Ascending aorta (tissue), 2 donors: ENCODE data around the gene ST6GALNAC3. TPM values are rescaled to one million over a fixed set of nuclear protein-coding genes. Genes with fewer than 3 reads are reported as not detected.

Experiments
- DNase-seq, 2 donors: peaks; one replicate each; pipeline ENCODE4 v3.0.0-alpha.2; 2019; ENCODE audit warnings: low spot score in 2 of 2
- H3K27ac ChIP-seq, 2 donors: fragments of 200-600 bp; sonication (generic); one replicate each; pipeline ENCODE4 v1.5.1; 2016 to 2017; ENCODE audit warnings: mild to moderate bottlenecking in 1 of 2
- H3K27me3 ChIP-seq: fragments of 200-600 bp; sonication (generic); one replicate; pipeline ENCODE4 v1.5.1; 2017
- H3K36me3 ChIP-seq, 2 donors: fragments of 200-600 bp; sonication (generic); one replicate each; pipeline ENCODE4 v1.5.1; 2016
- H3K4me1 ChIP-seq, 2 donors: fragments of 200-600 bp; sonication (generic); one replicate each; pipeline ENCODE4 v1.5.1; 2016 to 2017; ENCODE audit warnings: mild to moderate bottlenecking in 1 of 2
- H3K4me3 ChIP-seq, 2 donors: fragments of 200-600 bp; sonication (generic); one replicate each; pipeline ENCODE4 v1.5.1; 2016 to 2017; ENCODE audit warnings: mild to moderate bottlenecking in 1 of 2
- H3K9me3 ChIP-seq, 2 donors: fragments of 200-600 bp; sonication (generic); one replicate each; pipeline ENCODE4 v1.5.1; 2016
- intact Hi-C: fragments of 100-400 bp; cut with DNase I; formaldehyde crosslinking; loops from one replicate; pipeline ENCODE4 v1.15.1; 2023
- total RNA-seq: library from RNA; depleted of rRNA; stranded (reverse); fragments of >200 nt; gene quantifications from one replicate; pipeline ENCODE4 v1.1.0, GENCODE V29; 2016
- TF ChIP-seq, protein P1 (sequence below), 3 experiments: fragments of 200-600 bp in 2 of 3; fragments of 450-650 bp in 1 of 3; sonication (generic) in 2 of 3; IDR thresholded peaks; one replicate each; pipeline ENCODE4 v1.5.1; 2016 to 2019; ENCODE audit warnings: antibody characterized with exemption in 3 of 3, mild to moderate bottlenecking in 1 of 3, moderate library complexity in 1 of 3

Gene ST6GALNAC3
- total RNA-seq, 1 donor from 2014 or later, result 34.5 TPM

GRCh38 chr1:76615253-76616035, 540.9 kb downstream of the ST6GALNAC3 start:
- no peaks in the 10 kb centered on the region for H3K27me3 ChIP-seq
- TF ChIP-seq, protein P1, sequence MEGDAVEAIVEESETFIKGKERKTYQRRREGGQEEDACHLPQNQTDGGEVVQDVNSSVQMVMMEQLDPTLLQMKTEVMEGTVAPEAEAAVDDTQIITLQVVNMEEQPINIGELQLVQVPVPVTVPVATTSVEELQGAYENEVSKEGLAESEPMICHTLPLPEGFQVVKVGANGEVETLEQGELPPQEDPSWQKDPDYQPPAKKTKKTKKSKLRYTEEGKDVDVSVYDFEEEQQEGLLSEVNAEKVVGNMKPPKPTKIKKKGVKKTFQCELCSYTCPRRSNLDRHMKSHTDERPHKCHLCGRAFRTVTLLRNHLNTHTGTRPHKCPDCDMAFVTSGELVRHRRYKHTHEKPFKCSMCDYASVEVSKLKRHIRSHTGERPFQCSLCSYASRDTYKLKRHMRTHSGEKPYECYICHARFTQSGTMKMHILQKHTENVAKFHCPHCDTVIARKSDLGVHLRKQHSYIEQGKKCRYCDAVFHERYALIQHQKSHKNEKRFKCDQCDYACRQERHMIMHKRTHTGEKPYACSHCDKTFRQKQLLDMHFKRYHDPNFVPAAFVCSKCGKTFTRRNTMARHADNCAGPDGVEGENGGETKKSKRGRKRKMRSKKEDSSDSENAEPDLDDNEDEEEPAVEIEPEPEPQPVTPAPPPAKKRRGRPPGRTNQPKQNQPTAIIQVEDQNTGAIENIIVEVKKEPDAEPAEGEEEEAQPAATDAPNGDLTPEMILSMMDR (IDR thresholded peaks at IDR 0.05), result no peak
- no peaks in the 10 kb centered on the region for H3K9me3 ChIP-seq
- no peak overlapping the region for H3K4me3 ChIP-seq
- H3K27ac ChIP-seq, result no peak overlapping the region
- no peaks in the 10 kb centered on the region for H3K4me1 ChIP-seq
- no peaks in the 10 kb centered on the region for H3K36me3 ChIP-seq
- intact Hi-C loops, result no loop called here
- DNase-seq, result no peak

GRCh38 chr1:76620371-76620770, 545.8 kb downstream of the ST6GALNAC3 start:
- no peak overlapping the region for H3K4me3 ChIP-seq
- H3K27me3 ChIP-seq, result no peaks in the 10 kb centered on the region
- no peak overlapping the region for H3K27ac ChIP-seq
- no peak for DNase-seq
- H3K9me3 ChIP-seq, result no peaks in the 10 kb centered on the region
- no peaks in the 10 kb centered on the region for H3K36me3 ChIP-seq
- H3K4me1 ChIP-seq, result no peaks in the 10 kb centered on the region
- TF ChIP-seq, protein P1 (IDR thresholded peaks at IDR 0.05), result no peak
- intact Hi-C loops, result no loop called here

GRCh38 chr1:76622774-76623528, 548.4 kb downstream of the ST6GALNAC3 start:
- Histone ChIP-seq H3K4me1 (no peaks in the 10 kb centered on the region), H3K27me3 (no peaks in the 10 kb centered on the region), H3K27ac (no peak overlapping the region), H3K4me3 (no peak overlapping the region), H3K9me3 (no peaks in the 10 kb centered on the region), H3K36me3 (no peaks in the 10 kb centered on the region)
- intact Hi-C loops, result no loop called here
- no peak for DNase-seq
- TF ChIP-seq, protein P1 (IDR thresholded peaks at IDR 0.05), result no peak

DNA sequence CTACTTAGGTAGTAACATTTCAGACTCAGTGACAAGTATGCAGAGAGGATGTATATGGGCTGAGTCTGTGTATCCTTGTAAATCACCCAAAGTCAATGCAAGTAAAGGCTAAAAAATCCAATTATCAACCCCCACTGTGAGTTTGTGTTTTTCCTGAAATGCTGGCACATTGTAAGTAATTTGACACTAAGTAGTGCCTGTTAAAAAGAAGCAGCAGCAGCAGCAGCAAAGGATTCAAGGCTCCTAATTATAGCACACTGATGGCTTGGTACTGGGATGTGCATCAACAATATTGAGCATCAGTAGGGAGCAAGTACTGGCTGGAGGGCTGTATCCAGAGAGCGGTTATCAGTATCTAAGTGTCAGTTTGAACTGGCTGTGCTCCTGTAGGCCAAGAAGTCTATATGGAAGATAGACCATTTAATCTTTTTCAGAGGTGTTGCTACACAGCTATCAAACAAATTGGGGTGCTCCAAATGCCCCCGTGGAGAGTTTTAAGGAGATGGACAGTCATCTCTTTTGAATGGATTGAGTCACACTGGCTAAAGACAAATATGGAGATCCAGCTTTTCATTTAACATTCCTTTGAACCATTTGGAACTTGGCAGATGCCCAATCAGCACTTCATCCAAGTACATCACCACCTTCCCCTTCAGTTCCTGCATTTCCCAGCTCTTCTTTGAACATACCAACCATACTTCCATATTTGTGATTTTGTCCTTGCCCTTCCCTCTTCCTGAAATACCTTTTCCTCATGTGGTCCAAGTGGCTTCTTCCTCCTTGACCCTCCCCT, 551.5 kb downstream of the ST6GALNAC3 start:
- TF ChIP-seq, protein P1 (IDR thresholded peaks at IDR 0.05), result no peak
- intact Hi-C loops, result no loop called here
- Histone ChIP-seq H3K27me3 (no peaks in the 10 kb centered on the region), H3K36me3 (peaks cover 0 to 4% of the 10 kb centered on the region in 2 donors), H3K4me1 (no peaks in the 10 kb centered on the region), H3K4me3 (no peak overlapping the region), H3K9me3 (no peaks in the 10 kb centered on the region), H3K27ac (no peak overlapping the region)
- DNase-seq, result no peak

DNA sequence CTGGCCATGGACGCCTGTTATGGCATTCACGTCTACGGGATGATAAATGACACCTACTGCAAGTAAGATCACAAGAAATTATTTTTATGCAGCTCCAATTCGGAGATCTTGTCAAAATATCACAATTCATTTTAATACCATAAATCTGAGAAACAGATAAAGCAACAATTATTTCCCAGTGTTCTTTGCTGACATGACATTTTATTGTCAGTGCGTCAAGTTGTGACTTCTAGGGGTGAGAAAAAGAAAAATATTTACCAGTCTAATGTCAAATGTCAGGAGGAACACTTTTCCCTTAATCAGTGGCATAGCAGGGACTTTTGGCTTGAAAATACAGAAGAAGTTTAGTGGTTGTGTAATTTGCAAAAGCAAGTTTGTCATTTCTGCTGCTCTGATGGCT, 553.0 kb downstream of the ST6GALNAC3 start:
- Histone ChIP-seq H3K27me3 (no peaks in the 10 kb centered on the region), H3K9me3 (no peaks in the 10 kb centered on the region), H3K4me3 (no peak overlapping the region), H3K27ac (no peak overlapping the region), H3K36me3 (peaks cover 0 to 4% of the 10 kb centered on the region in 2 donors), H3K4me1 (no peaks in the 10 kb centered on the region)
- DNase-seq, result no peak
- intact Hi-C loops, result no loop called here
- TF ChIP-seq, protein P1 (IDR thresholded peaks at IDR 0.05), result no peak
